Measurements from ENCODE around the gene SAP30BP.

GRCh38 chr17:75645501-75645888 lies 21.6 kb upstream of the SAP30BP start:
- TF ChIP-seq GATA3 (IDR thresholded peaks at IDR 0.05; ENCODE audit: borderline replicate concordance) = peak; percentile 70; the same call in 1 of the 2 replicates
- no peak for TF ChIP-seq CTCF (IDR thresholded peaks at IDR 0.05)

Data from A549 (cell line).